Amniotic epithelial cell (primary cell): ENCODE results near the gene RFTN1.

ENCODE experiments used
- DNase-seq: peaks from one replicate; pipeline ENCODE4 v3.0.0-alpha.2; 2010; ENCODE audit warnings: low read depth

RFTN1 gene, protein sequence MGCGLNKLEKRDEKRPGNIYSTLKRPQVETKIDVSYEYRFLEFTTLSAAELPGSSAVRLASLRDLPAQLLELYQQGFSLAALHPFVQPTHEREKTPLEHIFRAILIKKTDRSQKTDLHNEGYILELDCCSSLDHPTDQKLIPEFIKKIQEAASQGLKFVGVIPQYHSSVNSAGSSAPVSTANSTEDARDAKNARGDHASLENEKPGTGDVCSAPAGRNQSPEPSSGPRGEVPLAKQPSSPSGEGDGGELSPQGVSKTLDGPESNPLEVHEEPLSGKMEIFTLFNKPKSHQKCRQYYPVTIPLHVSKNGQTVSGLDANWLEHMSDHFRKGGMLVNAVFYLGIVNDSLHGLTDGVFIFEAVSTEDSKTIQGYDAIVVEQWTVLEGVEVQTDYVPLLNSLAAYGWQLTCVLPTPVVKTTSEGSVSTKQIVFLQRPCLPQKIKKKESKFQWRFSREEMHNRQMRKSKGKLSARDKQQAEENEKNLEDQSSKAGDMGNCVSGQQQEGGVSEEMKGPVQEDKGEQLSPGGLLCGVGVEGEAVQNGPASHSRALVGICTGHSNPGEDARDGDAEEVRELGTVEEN

DNA sequence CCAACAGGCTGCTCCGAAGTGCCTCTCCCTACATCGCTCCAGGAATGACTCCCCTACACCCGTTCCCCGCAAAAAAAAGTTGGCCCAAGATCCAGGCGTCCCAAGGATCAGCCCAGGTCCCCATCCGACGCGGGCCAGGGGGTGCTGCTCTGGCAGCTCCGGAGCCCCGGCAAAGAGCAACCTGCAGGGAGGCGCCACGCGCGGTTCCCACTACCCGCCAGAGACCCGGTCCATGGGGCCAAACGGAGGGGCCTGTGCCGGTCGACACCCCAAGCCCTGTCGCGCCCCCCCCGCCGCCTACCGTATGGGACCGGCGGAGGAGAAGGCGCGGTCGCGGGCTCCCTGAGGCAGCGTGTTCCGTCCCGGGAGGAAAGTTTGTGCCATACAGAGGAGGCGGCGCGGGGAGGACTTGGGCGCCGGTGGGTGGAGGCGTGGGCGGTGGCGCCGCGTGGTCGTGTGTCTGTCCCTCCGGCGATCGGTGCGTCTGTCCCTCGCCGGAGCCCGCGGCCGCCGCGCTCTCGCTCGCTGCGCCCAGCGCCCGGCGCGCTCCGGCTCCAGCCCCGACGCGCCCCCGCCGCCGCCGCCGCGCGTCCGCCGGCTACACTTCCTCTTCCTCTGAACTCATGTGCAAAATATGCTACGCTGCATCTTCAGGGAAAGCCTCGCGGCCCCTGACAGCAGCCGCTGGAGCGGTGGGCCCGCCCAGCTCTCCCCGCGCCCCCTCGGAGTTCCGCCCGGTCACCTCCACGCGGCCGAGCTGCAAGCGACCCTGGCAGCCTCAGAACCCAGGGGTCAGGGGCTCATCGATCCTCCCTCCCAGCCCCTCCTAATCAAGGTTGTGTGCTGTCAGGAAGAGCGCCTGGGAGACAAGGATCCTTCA is at the start of gene RFTN1:
Gene RFTN1, minus strand, starts transcription at position 559 of the 880 bp plus-strand sequence. CDS start 19,830 bp downstream, outside the sequence.
- DNase-seq = peak; percentile 55

DNA sequence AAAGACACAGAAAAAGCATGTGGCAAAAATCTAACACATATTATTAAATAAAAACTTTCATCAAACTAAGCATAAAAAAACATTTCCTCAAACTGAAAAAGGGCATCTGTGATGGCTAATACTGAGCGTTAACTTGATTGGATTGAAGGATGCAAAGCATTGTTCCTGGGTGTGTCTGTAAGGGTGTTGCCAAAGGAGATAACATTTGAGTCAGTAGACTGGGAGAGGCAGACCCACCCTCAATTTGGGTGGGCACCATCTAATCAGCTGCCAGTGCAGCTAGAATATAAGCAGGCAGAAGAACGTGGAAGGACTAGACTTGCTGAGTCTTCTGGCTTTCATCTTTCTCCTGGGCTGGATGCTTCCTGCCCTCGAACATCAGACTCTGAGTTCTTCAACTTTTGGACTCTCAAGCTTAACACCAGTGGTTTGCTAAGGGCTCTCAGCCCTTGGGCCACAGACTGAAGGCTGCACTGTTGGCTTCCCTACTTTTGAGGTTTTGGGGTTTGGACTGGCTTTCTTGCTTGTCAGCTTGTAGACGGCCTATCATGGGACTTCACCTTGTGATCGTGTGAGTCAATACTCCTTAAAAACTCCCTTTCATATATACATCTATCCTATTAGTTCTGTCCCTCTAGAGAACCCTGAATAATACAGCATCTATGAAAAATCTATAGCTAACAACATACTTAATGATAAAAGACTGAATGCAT is 46.3 kb upstream of the RFTN1 start:
- DNase-seq = no peak

DNA sequence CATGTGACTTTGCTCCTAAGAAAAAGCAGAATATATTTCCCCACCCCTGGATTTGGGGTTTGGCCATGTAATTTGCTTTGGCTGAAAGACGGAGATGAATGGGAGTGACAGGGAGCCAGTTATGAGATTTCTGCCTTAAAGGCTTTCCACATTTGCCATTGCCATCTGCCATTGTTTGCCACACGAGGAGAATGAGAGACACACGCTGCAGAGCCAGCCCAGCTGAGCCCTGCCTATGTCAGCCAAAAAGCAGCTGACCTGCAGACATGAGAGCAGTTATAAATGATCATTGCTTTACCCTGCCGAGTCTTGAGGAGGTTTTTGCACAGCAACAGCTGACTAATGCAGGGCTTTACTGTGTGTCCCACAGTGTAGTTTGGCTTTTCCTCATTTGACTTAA is 40.6 kb upstream of the RFTN1 start:
- DNase-seq = no peak

DNA sequence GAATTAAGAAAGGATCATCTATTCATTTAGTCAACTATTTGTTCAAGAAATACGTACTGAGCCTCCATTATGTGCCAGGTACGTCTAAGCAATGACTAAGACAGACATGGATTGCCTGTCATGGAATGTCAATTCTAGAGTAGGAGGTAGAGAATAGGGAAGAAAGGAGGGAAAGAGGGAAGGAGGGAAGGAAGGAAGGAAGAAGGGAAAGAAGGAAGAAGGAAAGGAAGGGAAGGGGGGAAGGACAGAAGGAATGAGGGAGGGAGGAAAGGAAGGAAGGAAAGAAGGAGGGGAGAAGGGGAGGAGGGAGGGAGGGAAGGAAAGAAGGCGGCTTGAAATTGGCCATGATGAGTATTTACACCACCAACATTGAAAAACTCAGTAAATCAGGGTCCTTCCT is 39.3 kb upstream of the RFTN1 start:
- DNase-seq = no peak

DNA sequence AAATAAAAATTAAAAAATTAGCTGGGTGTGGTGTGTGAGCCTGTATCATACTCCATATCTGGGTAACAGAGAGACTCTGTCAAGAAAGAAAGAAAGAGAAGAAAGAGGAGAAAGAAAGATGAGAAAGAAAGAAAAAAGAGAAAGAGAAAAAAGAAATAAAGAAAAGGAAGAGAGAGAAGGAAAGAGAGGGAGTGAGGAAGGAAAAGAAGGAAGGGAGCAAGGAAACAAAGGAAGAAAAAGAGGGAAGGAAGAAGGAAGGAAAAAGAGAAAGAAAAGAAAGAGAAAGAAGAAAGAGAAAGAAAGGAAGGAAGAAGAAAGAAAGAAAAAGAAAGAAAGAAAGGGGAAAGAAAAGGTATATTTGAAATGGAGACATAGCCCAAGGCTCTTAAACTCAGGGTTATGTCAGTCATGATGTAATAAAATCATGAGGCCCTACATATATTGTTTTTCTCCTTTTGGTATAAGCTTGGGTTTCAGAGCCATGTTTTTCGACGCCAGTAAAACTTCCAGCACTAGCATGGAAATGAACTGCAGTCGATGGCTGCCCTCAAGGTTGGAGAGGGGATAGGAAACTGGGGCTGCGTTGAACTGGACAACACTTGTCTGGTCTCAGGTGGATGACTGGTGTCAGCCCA is 38.0 kb upstream of the RFTN1 start:
- DNase-seq = no peak

DNA sequence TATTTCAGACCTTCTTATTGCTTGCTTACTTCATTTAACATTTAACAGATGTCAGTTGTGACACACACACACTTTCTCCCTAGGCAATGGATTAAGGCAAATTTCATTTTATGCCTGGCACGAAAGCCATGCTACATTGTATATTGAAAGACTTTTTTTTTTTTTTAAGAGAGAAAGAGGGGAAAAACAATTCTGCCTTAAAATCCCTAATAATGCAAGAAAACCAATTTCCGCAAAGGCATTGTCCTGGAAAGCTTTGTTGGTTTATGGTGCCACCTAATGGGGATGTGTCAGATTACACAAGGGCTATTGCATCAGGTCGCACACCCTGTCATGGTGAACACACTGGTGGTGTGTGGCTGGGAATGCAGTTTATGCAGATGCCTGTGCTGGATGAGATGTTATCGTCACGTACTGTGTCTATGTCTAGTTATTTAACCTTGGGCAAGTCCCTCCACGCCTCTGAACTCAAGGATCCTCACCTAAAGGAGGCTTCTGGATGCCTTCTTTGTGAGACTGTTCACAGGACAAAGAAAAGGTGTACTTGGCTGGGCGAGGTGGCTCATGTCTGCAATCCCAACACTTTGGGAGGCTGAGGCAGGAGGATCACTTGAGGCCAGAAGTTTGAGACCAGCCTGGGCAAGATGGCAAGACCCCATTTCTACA is 37.3 kb upstream of the RFTN1 start:
- peak; percentile 80 for DNase-seq

DNA sequence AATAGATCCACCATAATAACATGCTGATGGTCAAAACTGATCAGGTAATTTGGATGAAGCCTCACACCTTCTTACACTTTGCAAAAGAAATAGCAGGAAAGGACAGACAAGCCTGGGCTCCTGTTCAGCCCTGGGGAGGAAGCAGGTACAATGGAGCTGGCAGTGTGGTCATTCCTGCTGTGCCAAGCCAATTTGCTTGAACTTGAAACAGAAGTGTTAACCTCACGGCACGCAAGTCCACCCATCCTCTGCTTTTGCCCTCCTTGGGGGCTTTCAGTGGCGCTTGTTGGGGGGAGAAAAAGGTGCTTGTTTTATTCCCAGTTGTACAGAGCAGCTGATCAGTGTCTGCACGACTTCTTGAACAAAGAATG is 36.8 kb upstream of the RFTN1 start:
- DNase-seq = no peak

DNA sequence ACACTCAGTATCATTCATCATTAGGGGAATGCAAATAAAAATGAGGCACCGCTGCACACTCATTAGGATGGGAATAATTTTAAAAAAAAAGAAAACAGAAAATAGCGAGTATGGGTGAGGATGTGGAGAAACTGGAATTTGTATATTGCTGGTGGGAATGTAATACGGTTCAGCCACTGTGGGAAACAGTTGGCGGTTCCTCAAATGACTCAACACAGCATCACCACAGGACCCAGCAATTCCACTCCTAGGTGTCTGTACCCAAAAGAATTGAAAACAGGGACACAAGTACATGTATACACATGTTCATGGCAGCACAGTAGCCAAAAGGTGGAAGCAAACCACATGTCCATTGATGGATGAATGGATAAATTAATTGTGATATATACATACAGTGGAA is 35.2 kb upstream of the RFTN1 start:
- peak; percentile 42 for DNase-seq

DNA sequence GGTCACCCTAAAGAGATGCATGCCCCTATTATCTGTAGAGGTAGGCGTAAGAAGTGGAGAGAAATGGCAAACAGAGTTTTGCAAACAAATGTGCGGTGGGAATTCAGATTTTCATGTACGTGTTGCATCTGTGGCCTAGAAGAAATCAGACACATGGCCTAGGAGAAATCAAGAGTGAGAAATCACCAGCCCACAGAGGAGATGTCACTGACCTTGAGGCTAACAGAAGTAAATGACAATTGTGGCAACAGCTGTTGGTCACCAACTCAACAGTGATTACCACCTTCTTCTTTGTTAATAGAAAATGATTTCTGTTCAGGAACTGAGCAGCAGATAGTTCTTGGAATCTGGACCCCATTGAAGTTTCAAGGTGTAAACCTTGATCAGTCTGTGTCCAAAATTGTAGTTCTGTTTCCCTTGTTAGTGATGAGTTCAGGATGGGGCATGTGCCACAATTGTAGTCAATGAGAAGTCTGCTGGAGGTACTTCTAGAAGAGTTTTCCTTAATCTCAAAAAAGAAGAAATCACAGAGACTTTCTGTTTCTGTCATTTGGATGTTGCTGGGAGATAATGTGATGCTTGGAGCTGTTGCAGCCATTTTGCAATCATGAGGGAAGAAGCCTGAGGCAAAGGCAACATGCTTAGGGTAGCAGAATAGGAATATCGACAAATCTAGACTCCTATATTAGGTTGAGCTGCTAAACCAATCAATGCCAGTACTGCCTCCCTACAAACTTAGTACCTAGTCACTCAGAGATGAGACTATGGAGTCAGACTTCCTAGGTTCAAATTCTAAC is 34.3 kb upstream of the RFTN1 start:
- no peak for DNase-seq

DNA sequence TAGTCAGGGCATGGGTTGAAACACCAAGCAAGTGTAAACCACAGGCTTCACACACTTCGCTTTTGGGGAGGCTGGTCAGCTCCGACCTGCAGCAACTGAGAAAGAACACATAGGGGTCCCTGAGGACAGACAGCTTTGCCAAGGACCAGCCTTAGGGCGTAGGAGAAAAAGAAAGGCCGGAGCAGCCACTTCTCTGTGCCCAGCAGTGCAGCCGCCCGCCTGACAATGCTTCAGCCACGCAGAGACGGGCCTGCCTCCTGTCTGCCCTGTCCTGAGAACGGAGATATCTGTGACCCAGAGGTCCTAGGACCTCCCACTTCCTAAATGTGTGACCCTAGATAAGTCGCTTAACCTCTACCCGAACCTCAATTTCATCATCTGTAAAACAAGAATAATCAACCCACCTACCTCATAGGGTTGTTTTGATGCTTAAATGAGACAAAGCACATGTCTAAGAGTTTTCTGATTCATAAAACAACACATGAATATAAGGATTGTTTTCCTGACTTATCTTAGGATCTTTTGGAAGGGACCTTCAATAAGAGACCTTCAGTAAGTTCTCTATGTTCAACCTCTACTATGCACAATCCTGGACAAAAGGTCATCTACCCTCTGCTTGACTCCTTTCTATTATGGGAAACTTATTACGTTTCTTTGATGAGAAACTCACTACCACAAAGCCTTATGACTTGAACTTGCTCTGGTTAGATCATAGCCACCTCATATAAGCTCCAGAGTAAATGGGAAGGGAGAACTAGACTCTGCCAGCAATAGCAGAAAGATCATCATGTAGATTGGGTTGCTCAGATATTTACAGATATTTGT is 32.9 kb upstream of the RFTN1 start:
- DNase-seq = no peak

DNA sequence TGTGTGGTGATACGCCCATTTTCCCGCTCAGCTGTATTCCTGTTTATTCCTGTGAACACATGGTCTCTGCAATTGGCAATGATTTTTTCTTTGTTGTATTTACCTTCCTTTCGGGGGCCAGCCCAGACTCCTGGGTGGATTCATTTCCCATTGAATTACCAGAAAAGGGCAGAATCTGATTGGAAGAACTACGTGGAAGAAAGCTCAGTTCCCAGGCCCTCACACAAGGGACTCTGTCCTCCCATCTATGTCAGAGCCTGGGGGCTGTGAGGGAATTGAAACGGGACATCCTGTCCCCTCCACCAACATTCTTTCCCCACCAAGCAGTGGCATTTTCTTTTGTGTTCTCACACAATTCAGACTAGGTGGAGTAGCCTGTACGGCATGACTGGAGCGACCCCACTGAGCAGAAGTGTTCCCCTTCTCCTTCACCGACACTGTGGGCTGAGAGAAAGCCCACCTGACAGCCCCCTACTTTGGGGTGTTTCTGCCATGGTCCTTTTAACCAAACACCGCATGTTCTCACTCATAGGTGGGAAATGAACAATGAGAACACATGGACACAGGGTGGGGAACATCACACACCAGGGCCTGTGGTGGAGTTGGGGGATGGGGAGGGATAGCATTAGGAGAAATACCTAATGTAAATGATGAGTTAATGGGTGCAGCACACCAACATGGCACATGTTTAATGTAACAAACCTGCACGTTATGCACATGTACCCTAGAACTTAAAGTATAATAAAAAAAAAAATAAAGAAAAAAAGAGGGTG is 32.1 kb upstream of the RFTN1 start:
- DNase-seq = no peak

DNA sequence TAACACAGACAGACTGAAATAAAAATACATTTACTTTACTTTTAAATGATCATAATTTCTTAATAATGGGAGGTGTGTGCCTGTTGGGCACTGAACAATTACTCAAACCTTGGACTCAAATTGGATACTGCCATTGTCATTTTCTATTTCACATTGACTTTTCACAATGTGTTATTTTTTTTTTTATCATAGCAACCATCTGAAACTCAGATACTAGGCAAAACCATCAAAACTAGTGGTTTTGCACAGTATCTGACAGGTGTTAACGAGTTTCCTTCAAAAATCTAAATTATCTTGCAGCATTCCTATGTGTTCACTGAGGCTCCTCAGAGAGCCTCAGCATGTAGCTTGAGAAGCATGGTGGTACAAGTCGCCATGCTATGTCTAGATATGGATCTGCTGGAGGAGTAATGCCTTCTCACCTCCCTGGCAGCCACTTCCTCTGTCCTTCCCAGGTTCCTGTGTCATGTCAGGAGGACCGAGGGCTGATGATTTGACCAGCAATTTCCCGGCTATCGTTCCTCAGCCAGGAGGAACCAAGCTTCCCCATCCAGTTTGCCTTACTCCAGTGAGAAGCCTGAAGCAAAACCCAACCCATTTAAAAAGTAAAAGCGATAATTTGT is 29.9 kb upstream of the RFTN1 start:
- DNase-seq = no peak

DNA sequence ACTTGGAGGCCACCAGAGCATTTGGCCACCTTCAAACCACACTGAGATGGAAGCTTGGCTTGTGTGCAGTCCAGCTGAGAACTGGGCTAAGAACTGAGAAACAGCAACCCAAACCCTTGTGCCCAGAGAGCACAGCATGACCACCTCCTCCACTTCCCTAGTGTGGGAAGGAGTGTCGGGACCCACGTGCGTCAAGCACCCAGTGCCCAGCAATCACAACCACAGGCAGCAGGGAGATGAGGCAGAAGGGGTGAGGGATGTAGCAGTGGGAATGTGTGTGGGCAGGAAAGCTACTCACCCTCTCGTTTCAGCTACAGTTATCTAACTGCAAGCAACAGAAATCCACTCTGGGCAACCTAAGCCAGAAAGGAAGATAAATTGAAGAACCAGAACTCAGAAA is 25.0 kb upstream of the RFTN1 start:
- DNase-seq = peak; percentile 22

DNA sequence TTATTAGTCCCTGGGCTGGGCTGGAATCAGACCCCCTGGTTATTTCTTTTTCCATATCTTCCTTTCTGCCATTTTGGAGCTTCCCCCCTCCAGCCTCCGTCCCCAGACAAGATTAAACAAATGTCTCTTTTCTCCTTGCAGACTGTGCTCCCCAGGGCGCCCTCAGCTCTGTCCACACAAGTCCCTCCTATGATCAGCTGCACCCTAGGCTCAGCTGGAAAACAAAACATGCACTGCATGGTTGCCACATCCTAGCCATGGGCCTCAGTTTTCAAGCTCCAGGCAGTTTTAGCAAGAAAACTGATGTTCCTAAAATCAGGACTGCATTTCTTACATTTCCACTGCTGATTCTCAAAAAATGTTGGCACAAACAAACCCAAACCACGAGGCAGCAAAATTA is 23.5 kb upstream of the RFTN1 start:
- DNase-seq = no peak

DNA sequence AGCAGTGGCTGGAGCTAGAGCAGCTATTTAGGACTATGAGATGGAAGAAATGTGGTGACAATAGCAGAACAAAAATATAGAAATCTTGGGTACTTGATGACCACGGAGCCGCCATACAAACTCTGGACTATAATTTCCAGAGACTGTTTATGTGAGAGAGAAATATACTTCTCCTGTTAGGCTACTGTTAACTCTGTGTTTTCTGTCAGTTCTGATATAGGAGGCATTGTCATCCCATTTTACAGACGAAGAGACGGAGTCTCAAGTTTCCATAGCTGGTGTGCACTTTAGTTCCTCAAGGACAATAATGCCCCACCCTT is 22.8 kb upstream of the RFTN1 start:
- no peak for DNase-seq

DNA sequence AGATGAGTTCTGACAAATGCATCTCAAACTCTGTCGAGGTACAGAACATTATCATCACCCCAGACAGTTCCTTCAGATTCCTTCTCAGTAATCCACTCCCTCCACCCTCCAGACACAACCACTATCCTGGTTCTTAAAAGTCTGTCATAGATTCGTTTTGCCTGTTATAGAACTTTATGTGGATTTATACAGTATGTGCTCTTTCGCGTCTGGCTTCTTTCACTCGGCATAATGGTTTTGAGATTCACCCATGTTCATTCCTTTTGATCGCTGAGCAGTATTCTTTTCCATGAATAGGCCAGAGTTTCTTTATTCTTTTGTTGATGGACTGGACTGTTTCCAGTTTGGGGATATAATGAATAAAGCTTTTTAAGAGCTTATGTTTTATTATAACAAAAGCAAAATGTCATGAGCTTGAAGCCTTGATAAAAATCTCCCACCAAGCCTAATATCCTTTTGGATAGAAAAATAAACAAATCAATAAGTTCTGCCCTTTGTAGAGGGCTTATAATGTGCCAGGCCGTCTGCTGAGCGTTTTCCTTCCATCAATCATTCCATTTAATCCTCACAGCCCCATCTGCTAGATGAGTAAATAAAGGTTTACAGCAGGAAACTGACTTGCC is 21.3 kb upstream of the RFTN1 start:
- no peak for DNase-seq

DNA sequence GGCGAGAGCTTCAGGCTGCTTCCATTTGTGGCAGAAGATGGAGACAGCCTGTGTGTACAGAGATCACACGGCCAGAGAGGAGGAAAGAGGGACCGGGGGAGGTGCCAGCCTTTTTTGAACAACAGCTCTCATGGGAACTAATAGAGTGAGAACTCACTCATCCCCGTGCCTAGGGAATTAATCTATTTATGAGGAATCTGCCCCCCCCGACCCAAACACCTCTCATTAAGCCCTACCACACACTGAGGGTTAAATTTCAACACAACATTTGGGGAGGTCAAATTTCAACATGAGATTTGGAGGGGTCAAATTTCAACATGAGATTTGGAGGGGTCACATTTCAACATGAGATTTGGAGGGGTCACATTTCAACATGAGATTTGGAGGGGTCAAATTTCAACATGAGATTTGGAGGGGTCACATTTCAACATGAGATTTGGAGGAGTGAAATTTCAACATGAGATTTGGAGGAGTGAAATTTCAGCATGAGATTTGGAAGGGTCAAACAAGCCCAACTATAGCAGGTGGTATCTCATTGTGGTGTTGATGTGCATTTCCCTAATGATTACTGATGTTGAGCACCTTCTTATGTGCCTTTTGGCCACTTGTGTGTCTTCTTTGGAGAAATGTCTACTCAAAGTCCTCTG is 20.6 kb upstream of the RFTN1 start:
- DNase-seq = no peak
